ENCODE measurements around the gene GRIA4. TPM values are rescaled to one million over a fixed set of nuclear protein-coding genes. Genes with fewer than 3 reads are reported as not detected.

Gene GRIA4
- polyA plus RNA-seq, 1 of the 3 experiments (the other 2 are of a cell fraction) = 0.02 TPM

DNA sequence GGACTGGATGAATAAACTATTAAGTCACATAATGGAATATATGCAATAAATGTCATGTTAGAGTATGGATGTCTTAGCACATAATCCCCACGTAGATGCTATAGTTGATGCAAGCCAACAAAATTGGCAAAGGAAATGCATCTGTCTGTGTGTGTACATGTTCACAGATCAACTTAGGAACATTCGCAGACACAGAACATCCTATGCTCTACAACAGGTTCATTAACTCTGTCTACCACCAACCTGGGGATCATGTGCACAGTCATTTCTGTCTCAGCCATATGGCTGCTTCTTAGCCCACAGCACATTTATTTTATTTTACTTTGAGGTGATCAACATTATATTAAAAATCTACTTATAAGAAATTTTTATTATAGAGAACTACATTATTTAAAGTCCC is 407.2 kb downstream of the GRIA4 start:
- ChIA-PET CTCF (no interaction called here), POLR2A (no interaction called here)
- Histone ChIP-seq H3K4me3 (ENCODE audit: low read depth in 2 of 2, low read length in 1 of 2) (no peak overlapping the region), H3K27me3 (ENCODE audit: insufficient read depth) (no peaks in the 10 kb centered on the region), H3K9me3 (no peaks in the 10 kb centered on the region), H3F3A (replicated peaks; ENCODE audit: insufficient read depth) (peaks cover 4% of the 10 kb centered on the region), H3K4me2 (no peak overlapping the region), H3K79me2 (ENCODE audit: insufficient read depth) (peaks cover 87% of the 10 kb centered on the region), H3K36me3 (replicated peaks in 1 of 2; ENCODE audit: control insufficient read depth in 1 of 2, insufficient read depth in 2 of 2, low read length in 1 of 2) (peaks cover 21 to 29% of the 10 kb centered on the region in 2 experiments), H3K4me1 (ENCODE audit: control insufficient read depth in 1 of 2, insufficient read depth in 2 of 2, low read depth in 1 of 2, low read length in 1 of 2) (peaks cover 11 to 26% of the 10 kb centered on the region in 2 experiments; a peak in 3 of 4 replicates), H3K9me2 (no peaks in the 10 kb centered on the region), H4K20me1 (ENCODE audit: insufficient read depth) (no peaks in the 10 kb centered on the region), H3K9ac (no peak overlapping the region), H2AFZ (ENCODE audit: low read depth) (no peak overlapping the region), H3K27ac (ENCODE audit: low read depth in 2 of 2, low read length in 1 of 2) (no peak overlapping the region)
- no peak for TF ChIP-seq JUND (IDR thresholded peaks at IDR 0.05)
- no peak for TF ChIP-seq RAD21 (IDR thresholded peaks at IDR 0.05; ENCODE audit: low read length)
- TF ChIP-seq ELF1 (IDR thresholded peaks at IDR 0.05) = no peak
- DNase-seq = no peak
- WGBS (ENCODE audit: low lambda C conversion rate) = 100% methylated on average over 2 of the region's 2 CpGs

DNA sequence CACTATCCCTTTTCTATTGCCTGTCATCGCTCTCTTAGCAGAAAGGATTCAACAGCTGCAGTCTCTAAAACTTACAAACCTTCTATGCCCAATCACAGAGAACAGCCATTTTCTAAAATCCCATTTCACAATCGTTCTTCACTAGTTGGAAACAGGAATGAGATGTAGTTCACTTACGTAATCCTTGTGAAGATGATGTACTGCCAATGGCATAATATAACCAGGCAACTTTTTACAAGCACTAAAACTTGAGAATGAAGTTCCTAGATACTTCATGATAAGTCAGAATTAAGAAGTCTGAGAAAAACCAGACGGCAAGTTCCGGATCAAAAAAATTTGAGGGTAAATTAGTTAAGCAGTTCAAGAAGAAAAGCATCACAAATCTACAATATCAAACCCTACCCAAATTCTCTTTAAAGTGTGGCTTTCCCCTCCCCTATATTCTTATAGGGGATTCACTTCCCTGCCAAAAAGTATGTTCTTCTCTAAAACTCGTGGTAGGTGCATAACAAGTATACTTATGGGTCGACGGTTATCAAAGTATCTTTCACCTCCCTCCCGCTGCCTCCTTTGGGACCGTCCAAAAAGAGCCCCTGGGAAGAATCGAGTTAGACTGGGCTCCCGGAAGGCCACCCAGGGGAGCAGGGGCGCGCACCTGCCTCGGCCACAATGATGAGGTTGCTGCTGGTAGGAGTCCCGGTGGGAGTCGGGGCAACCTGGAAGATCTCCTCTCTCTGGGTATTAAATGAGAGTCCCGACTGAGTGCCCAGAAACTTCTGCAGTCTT is 411.5 kb downstream of the GRIA4 start:
- ChIA-PET POLR2A (no interaction called here), CTCF (no interaction called here)
- no peaks in the 10 kb centered on the region for H3F3A ChIP-seq (replicated peaks; ENCODE audit: insufficient read depth)
- peak overlapping the region; percentile 78 for H3K9ac ChIP-seq
- no peaks in the 10 kb centered on the region for H4K20me1 ChIP-seq (ENCODE audit: insufficient read depth)
- H3K9me3 ChIP-seq = no peaks in the 10 kb centered on the region
- peak overlapping the region; percentile 72 for H3K4me2 ChIP-seq
- H3K9me2 ChIP-seq = no peaks in the 10 kb centered on the region
- H3K4me3 ChIP-seq (ENCODE audit: low read depth in 2 of 2, low read length in 1 of 2) = peak overlapping the region; percentile 80 to 81
- TF ChIP-seq, protein P1, sequence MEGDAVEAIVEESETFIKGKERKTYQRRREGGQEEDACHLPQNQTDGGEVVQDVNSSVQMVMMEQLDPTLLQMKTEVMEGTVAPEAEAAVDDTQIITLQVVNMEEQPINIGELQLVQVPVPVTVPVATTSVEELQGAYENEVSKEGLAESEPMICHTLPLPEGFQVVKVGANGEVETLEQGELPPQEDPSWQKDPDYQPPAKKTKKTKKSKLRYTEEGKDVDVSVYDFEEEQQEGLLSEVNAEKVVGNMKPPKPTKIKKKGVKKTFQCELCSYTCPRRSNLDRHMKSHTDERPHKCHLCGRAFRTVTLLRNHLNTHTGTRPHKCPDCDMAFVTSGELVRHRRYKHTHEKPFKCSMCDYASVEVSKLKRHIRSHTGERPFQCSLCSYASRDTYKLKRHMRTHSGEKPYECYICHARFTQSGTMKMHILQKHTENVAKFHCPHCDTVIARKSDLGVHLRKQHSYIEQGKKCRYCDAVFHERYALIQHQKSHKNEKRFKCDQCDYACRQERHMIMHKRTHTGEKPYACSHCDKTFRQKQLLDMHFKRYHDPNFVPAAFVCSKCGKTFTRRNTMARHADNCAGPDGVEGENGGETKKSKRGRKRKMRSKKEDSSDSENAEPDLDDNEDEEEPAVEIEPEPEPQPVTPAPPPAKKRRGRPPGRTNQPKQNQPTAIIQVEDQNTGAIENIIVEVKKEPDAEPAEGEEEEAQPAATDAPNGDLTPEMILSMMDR (IDR thresholded peaks at IDR 0.05) = no peak
- peak; percentile 68 for TF ChIP-seq TCF12 (IDR thresholded peaks at IDR 0.05)
- no peak for TF ChIP-seq RFX5 (IDR thresholded peaks at IDR 0.05; ENCODE audit: low read length)
- TF ChIP-seq GATA2 (CRISPR knock-in tag; IDR thresholded peaks at IDR 0.05) = no peak
- TF ChIP-seq POLR2AphosphoS5 (IDR thresholded peaks at IDR 0.05; ENCODE audit: low read depth, low read length) = peak; percentile 35; the same call in 1 of the 2 replicates
- no peak for TF ChIP-seq MEF2A (IDR thresholded peaks at IDR 0.05; ENCODE audit: borderline replicate concordance, low read depth)
- TF ChIP-seq SMC3 (IDR thresholded peaks at IDR 0.05; ENCODE audit: low read depth, low read length) = no peak
- no peak for TF ChIP-seq YY1 (IDR thresholded peaks at IDR 0.05; ENCODE audit: low read depth)
- TF ChIP-seq TEAD4 (IDR thresholded peaks at IDR 0.05; ENCODE audit: borderline replicate concordance, insufficient read depth) = no peak
- no peak for TF ChIP-seq RXRA (IDR thresholded peaks at IDR 0.05; ENCODE audit: borderline replicate concordance, low read depth)
- TF ChIP-seq EP300 (IDR thresholded peaks at IDR 0.05; ENCODE audit: borderline replicate concordance in 1 of 2, low read depth in 1 of 2, low read length in 1 of 2) = no peak
- TF ChIP-seq, protein P2, sequence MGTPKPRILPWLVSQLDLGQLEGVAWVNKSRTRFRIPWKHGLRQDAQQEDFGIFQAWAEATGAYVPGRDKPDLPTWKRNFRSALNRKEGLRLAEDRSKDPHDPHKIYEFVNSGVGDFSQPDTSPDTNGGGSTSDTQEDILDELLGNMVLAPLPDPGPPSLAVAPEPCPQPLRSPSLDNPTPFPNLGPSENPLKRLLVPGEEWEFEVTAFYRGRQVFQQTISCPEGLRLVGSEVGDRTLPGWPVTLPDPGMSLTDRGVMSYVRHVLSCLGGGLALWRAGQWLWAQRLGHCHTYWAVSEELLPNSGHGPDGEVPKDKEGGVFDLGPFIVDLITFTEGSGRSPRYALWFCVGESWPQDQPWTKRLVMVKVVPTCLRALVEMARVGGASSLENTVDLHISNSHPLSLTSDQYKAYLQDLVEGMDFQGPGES (IDR thresholded peaks at IDR 0.05; ENCODE audit: low read depth, low read length) = no peak
- TF ChIP-seq, protein P3, sequence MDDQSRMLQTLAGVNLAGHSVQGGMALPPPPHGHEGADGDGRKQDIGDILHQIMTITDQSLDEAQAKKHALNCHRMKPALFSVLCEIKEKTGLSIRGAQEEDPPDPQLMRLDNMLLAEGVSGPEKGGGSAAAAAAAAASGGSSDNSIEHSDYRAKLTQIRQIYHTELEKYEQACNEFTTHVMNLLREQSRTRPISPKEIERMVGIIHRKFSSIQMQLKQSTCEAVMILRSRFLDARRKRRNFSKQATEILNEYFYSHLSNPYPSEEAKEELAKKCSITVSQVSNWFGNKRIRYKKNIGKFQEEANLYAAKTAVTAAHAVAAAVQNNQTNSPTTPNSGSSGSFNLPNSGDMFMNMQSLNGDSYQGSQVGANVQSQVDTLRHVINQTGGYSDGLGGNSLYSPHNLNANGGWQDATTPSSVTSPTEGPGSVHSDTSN (IDR thresholded peaks at IDR 0.05) = peak; percentile 60; the same call in 1 of the 2 replicates
- TF ChIP-seq, protein P4, sequence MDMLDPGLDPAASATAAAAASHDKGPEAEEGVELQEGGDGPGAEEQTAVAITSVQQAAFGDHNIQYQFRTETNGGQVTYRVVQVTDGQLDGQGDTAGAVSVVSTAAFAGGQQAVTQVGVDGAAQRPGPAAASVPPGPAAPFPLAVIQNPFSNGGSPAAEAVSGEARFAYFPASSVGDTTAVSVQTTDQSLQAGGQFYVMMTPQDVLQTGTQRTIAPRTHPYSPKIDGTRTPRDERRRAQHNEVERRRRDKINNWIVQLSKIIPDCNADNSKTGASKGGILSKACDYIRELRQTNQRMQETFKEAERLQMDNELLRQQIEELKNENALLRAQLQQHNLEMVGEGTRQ (IDR thresholded peaks at IDR 0.05; ENCODE audit: borderline replicate concordance, low read depth, low read length) = no peak
- no peaks in the 10 kb centered on the region for H3K27me3 ChIP-seq (ENCODE audit: insufficient read depth)
- peaks cover 12 to 25% of the 10 kb centered on the region in 2 experiments for H3K36me3 ChIP-seq (replicated peaks in 1 of 2; ENCODE audit: control insufficient read depth in 1 of 2, insufficient read depth in 2 of 2, low read length in 1 of 2)
- peak overlapping the region; percentile 91 for H2AFZ ChIP-seq (ENCODE audit: low read depth)
- peaks cover 0 to 28% of the 10 kb centered on the region in 2 experiments; a peak in 3 of 4 replicates for H3K4me1 ChIP-seq (ENCODE audit: control insufficient read depth in 1 of 2, insufficient read depth in 2 of 2, low read depth in 1 of 2, low read length in 1 of 2)
- H3K79me2 ChIP-seq (ENCODE audit: insufficient read depth) = peaks cover 51% of the 10 kb centered on the region
- peak overlapping the region; percentile 57 to 85; a peak in 3 of 4 replicates for H3K27ac ChIP-seq (ENCODE audit: low read depth in 2 of 2, low read length in 1 of 2)
- no peak for DNase-seq
- WGBS (ENCODE audit: low lambda C conversion rate) = 7% methylated on average over 14 of the region's 18 CpGs

Measured in SK-N-SH (cell line).